K562 (cell line): ENCODE measurements around the gene KCND2. TPM values are rescaled to one million over a fixed set of nuclear protein-coding genes. Genes with fewer than 3 reads are reported as not detected.

ENCODE experiments used
- ATAC-seq: fragments of 200-7000 bp; cut with Tn5 transposase; 3 replicates; pipeline ENCODE4 v1.9.1; 2020; ENCODE audit warnings: moderate library complexity
- BruUV-seq: library from RNA; stranded (reverse); fragments of 400-500 nt; replicated peaks from 2 replicates; lab custom pipeline; 2021; lab: Mats Ljungman, UMichigan
- CTCF ChIA-PET: fragments of 300-600 bp; formaldehyde crosslinking; extraction: SDS; loops from one replicate; lab custom pipeline; 2021; ENCODE audit warnings: low intra/inter-chr PET ratio; lab: Yijun Ruan, JAX
- POLR2A ChIA-PET: fragments of 300-600, 350-650 bp; sonication (Branson Sonifier 250); formaldehyde crosslinking; extraction: SDS; loops from one replicate; lab custom pipeline; 2021; ENCODE audit warnings: antibody characterized with exemption, inconsistent platforms; lab: Yijun Ruan, JAX
- DNase-seq, 4 experiments: peaks; one replicate each; pipeline versions ENCODE4 v3.0.0 to v3.0.0-alpha.2; 2011 to 2018; ENCODE audit warnings: low spot score in 3 of 4, mixed read lengths in 3 of 4; ENCODE audit errors: extremely low read depth in 1 of 4
- FAIRE-seq: peaks from 2 replicates; lab custom pipeline; 2011; peaks lifted over from hg19 to GRCh38; lab: Jason Lieb, UNC
- H2AFZ ChIP-seq: 2 replicates; pipeline ENCODE4 v1.6.0; 2011; ENCODE audit warnings: low read depth, low read length, control low read depth, inconsistent platforms
- H3K27ac ChIP-seq: fragments of 200-600 bp; 3 replicates; pipeline ENCODE4 v1.8.0; 2011; ENCODE audit warnings: low read depth, mild to moderate bottlenecking, control low read depth, inconsistent platforms, low read length, moderate library complexity, mixed read lengths; ENCODE audit errors: extremely low read depth
- H3K27me3 ChIP-seq, 2 experiments: fragments of 300-600 bp in 1 of 2; 2 replicates in 1 of 2; 3 replicates in 1 of 2; pipeline versions ENCODE4 v1.6.0 to v1.8.0; 2011; ENCODE audit warnings: inconsistent platforms in 2 of 2, low read length in 2 of 2, mild to moderate bottlenecking in 1 of 2, mixed read lengths in 1 of 2, moderate library complexity in 1 of 2; ENCODE audit not compliant: control insufficient read depth in 2 of 2, insufficient read depth in 2 of 2
- H3K36me3 ChIP-seq: fragments of 300-600 bp; 3 replicates; pipeline ENCODE4 v1.8.0; 2011; ENCODE audit warnings: mild to moderate bottlenecking, low read length, inconsistent platforms; ENCODE audit not compliant: control insufficient read depth, insufficient read depth
- H3K4me1 ChIP-seq, 2 experiments: fragments of 200-600 bp in 1 of 2; replicated peaks in 1 of 2; 2 replicates in 1 of 2; 3 replicates in 1 of 2; pipeline versions ENCODE4 v1.5.1 to v1.8.0; 2011; ENCODE audit warnings: inconsistent platforms in 2 of 2, low read length in 2 of 2, mild to moderate bottlenecking in 1 of 2, mixed read lengths in 1 of 2, moderate library complexity in 1 of 2; ENCODE audit not compliant: control insufficient read depth in 2 of 2, insufficient read depth in 2 of 2
- H3K4me2 ChIP-seq: 2 replicates; pipeline ENCODE4 v1.6.1; 2011; ENCODE audit warnings: low read length, control low read depth, inconsistent platforms, mixed read lengths; ENCODE audit not compliant: insufficient read depth
- H3K4me3 ChIP-seq: fragments of 200-600 bp; sonication (generic), shearing (Covaris generic); 2 replicates; pipeline ENCODE4 v1.5.1; 2016; ENCODE audit warnings: control low read depth, inconsistent platforms
- H3K79me2 ChIP-seq: fragments of 200-600 bp; 3 replicates; pipeline ENCODE4 v1.8.0; 2011; ENCODE audit warnings: low read length, inconsistent platforms; ENCODE audit not compliant: control insufficient read depth, insufficient read depth
- H3K9ac ChIP-seq, 2 experiments: 2 replicates each; pipeline versions ENCODE4 v1.6.0 to v1.6.1; 2011; ENCODE audit warnings: low read depth in 2 of 2, low read length in 2 of 2, control low read depth in 1 of 2, inconsistent platforms in 1 of 2, mild to moderate bottlenecking in 1 of 2, mixed read lengths in 1 of 2; ENCODE audit not compliant: insufficient read depth in 1 of 2
- H3K9me1 ChIP-seq: one replicate; pipeline ENCODE4 v1.6.0; 2011; ENCODE audit warnings: inconsistent platforms, mild to moderate bottlenecking, low read length, moderate library complexity; ENCODE audit not compliant: control insufficient read depth, insufficient read depth
- H3K9me3 ChIP-seq: replicated peaks from 2 replicates; pipeline ENCODE4 v1.5.1; 2011; ENCODE audit warnings: low read depth, low read length, inconsistent platforms; ENCODE audit not compliant: control insufficient read depth, insufficient read depth
- H4K20me1 ChIP-seq: replicated peaks from 2 replicates; pipeline ENCODE4 v1.6.1; 2011; ENCODE audit warnings: low read length, inconsistent platforms, mixed read lengths; ENCODE audit not compliant: control insufficient read depth, insufficient read depth
- CCNT2 ChIP-seq: IDR thresholded peaks from 2 replicates; pipeline ENCODE4 v1.6.1; 2011; ENCODE audit warnings: borderline replicate concordance, low read depth, mild to moderate bottlenecking, moderate library complexity, mixed read lengths, low read length; ENCODE audit not compliant: insufficient read length; ENCODE audit errors: extremely low read depth
- DIDO1 ChIP-seq: fragments of 450-650 bp; IDR thresholded peaks from 2 replicates; pipeline ENCODE4 v1.6.1; 2016; ENCODE audit warnings: low read depth, missing biosample characterization, missing genetic modification characterization
- NCOA1 ChIP-seq: fragments of 450-650 bp; IDR thresholded peaks from 2 replicates; pipeline ENCODE4 v1.6.1; 2016; ENCODE audit warnings: low read depth
- NR2F6 ChIP-seq: fragments of 450-650 bp; formaldehyde crosslinking; IDR thresholded peaks from 2 replicates; pipeline ENCODE4 v1.4.0; 2020; ENCODE audit warnings: mild to moderate bottlenecking
- PHB2 ChIP-seq: fragments of 450-650 bp; IDR thresholded peaks from 2 replicates; pipeline ENCODE4 v1.6.1; 2017; ENCODE audit warnings: low read depth
- PHTF2 ChIP-seq: fragments of 250-450 bp; sonication (Bioruptor Pico); IDR thresholded peaks from 2 replicates; pipeline ENCODE4 v1.5.0; 2021; ENCODE audit warnings: mild to moderate bottlenecking
- ZFPM2 ChIP-seq: fragments of 250-450 bp; sonication (Bioruptor Pico); IDR thresholded peaks from 2 replicates; pipeline ENCODE4 v1.5.1; 2022; ENCODE audit warnings: mild to moderate bottlenecking
- ZNF764 ChIP-seq: fragments of 250-450 bp; sonication (Bioruptor Pico); IDR thresholded peaks from 2 replicates; pipeline ENCODE4 v1.4.0; 2020; ENCODE audit warnings: low read depth, mild to moderate bottlenecking, moderate library complexity
- ZSCAN29 ChIP-seq: fragments of 450-650 bp; IDR thresholded peaks from 2 replicates; pipeline ENCODE4 v1.6.1; 2017
- WGBS: fragments of 100-300 bp; shearing (Covaris generic); methylation state at CpG from one replicate; pipeline ENCODE4 v1.1.6; 2016; ENCODE audit warnings: low coverage, mixed read lengths; ENCODE audit not compliant: insufficient coverage; ENCODE audit errors: missing lambda C conversion rate; 5-methylcytosine and 5-hydroxymethylcytosine counted together
- in situ Hi-C: fragments of 300-500 bp; cut with MboI; formaldehyde crosslinking; loops from 4 replicates; pipeline ENCODE4 v1.15.0; 2018; ENCODE audit warnings: inconsistent platforms, mixed read lengths
- intact Hi-C: fragments of 100-400 bp; cut with micrococcal nuclease; formaldehyde crosslinking; loops from 2 replicates; pipeline ENCODE4 v1.14.2; 2022
- polyA plus RNA-seq, 8 experiments: library from polyadenylated mRNA; depleted of rRNA in 4 of 8; stranded (reverse) in 5 of 8; unstranded in 3 of 8; fragments of >200 nt; fragmentation: Nextera tagmentation in 2 of 8; fragmentation: Illumina TruSeq in 1 of 8; extraction: Ambion mirVana in 2 of 8; extraction: Trizol in 1 of 8; gene quantifications; 2 replicates each; pipeline versions ENCODE4 v1.2.1 to v1.2.3, GENCODE V29; 2011 to 2014; ENCODE audit warnings: inconsistent platforms in 1 of 8, missing spikeins in 1 of 8
- total RNA-seq, 7 experiments: library from RNA; depleted of rRNA in 6 of 7; stranded (reverse); fragments of >200 nt in 6 of 7; fragmentation: Illumina TruSeq in 2 of 7; extraction: Trizol in 2 of 7; gene quantifications; 2 replicates each; pipeline versions ENCODE4 v1.2.1 to v1.2.3, GENCODE V29; 2011 to 2021; ENCODE audit warnings: low replicate concordance in 1 of 7

Gene KCND2
- total and polyA plus RNA-seq, 9 of the 15 experiments (the other 6 are each of a cell fraction or from before 2014, with no cell fraction given) = 0.03 to 0.12 TPM; not detected in 7

DNA sequence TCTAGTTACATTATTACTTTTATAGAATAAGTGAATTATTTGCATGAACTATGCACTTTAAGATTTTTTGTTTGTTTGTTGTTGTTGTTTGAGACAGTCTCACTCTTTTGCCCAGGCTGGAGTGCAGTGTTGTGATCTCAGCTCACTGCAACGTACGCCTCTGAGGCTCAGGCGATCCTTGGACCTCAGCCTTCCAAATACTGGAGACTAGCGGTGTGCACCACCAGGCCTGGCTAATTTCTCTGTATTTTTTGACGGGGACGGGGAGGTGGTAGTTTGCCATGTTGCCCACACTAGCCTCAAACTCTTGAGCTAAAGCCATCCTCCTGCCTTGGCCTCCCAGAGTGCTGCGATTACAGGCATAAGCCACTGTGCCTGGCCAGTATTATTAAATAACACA lies 29.2 kb downstream of the KCND2 start:
- H3K9me1 ChIP-seq = no peaks in the 10 kb centered on the region
- no peaks in the 10 kb centered on the region for H3K27me3 ChIP-seq
- H3K79me2 ChIP-seq = no peaks in the 10 kb centered on the region
- no peaks in the 10 kb centered on the region for H3K36me3 ChIP-seq
- H3K9ac ChIP-seq = no peak overlapping the region
- in situ Hi-C loops (no loop called here), intact Hi-C loops (no loop called here)
- 3% methylated on average over 7 of the region's 7 CpGs for WGBS
- no peak overlapping the region for H3K4me3 ChIP-seq
- no peak overlapping the region for H3K4me2 ChIP-seq
- CTCF ChIA-PET = no interaction called here
- DNase-seq = no peak
- FAIRE-seq = no peak
- no peaks in the 10 kb centered on the region for H3K4me1 ChIP-seq
- no peaks in the 10 kb centered on the region for H3K9me3 ChIP-seq
- H3K27ac ChIP-seq = no peak overlapping the region
- TF ChIP-seq ZSCAN29 = no peak
- TF ChIP-seq, all 486 proteins: peak for 0
- POLR2A ChIA-PET = no interaction called here
- no TSS peak for BruUV-seq
- Histone ChIP-seq H2AFZ (no peak overlapping the region), H4K20me1 (no peaks in the 10 kb centered on the region)
- no peak for ATAC-seq

GRCh38 chr7:120303105-120303504 lies 30.1 kb downstream of the KCND2 start:
- H3K9me1 ChIP-seq = no peaks in the 10 kb centered on the region
- H3K27me3 ChIP-seq = no peaks in the 10 kb centered on the region
- no peak overlapping the region for H3K4me2 ChIP-seq
- H3K36me3 ChIP-seq = no peaks in the 10 kb centered on the region
- BruUV-seq = no TSS peak
- H3K4me3 ChIP-seq = no peak overlapping the region
- intact Hi-C loops = no loop called here
- H3K79me2 ChIP-seq = no peaks in the 10 kb centered on the region
- H3K9me3 ChIP-seq = no peaks in the 10 kb centered on the region
- no peak for DNase-seq
- ChIA-PET CTCF (no interaction called here), POLR2A (interaction anchor here (0.7 kb wide), 1 partner anchor 966 kb away, joined by 3 read pairs; no protein-coding TSS in a partner anchor)
- no peak for ATAC-seq
- FAIRE-seq = no peak
- no peaks in the 10 kb centered on the region for H4K20me1 ChIP-seq
- no peak overlapping the region for H2AFZ ChIP-seq
- no peak overlapping the region for H3K9ac ChIP-seq
- H3K4me1 ChIP-seq = no peaks in the 10 kb centered on the region
- in situ Hi-C loops = no loop called here
- TF ChIP-seq DIDO1 (no peak), CCNT2 (no peak), NCOA1 (no peak), PHTF2 (CRISPR knock-in tag) (no peak), NR2F6 (CRISPR knock-in tag) (no peak), PHB2 (no peak), ZFPM2 (CRISPR knock-in tag) (no peak), ZNF764 (CRISPR knock-in tag) (no peak)
- no peak overlapping the region for H3K27ac ChIP-seq
